OCI-LY7 (cell line): ENCODE measurements around the gene IRF2BP2. TPM values are rescaled to one million over a fixed set of nuclear protein-coding genes. Genes with fewer than 3 reads are reported as not detected.

ENCODE experiments used
- BruUV-seq: library from RNA; stranded (reverse); fragments of 400-500 nt; replicated peaks from 2 replicates; lab custom pipeline; 2021; lab: Mats Ljungman, UMichigan
- CTCF ChIA-PET: fragments of 300-600 bp; sonication (Branson Sonifier 250); formaldehyde crosslinking; loops from one replicate; lab custom pipeline; 2022; ENCODE audit warnings: antibody characterized with exemption; ENCODE audit not compliant: unreplicated experiment; lab: Charles Lee
- POLR2A ChIA-PET: fragments of 300-600 bp; sonication (Branson Sonifier 250); formaldehyde crosslinking; loops from one replicate; lab custom pipeline; 2022; ENCODE audit warnings: antibody characterized with exemption; lab: Charles Lee
- DNase-seq: peaks from one replicate; pipeline ENCODE4 v3.0.0-alpha.2; 2015; ENCODE audit warnings: low spot score
- H2AFZ ChIP-seq: fragments of 200-600 bp; sonication (generic), shearing (Covaris generic); 2 replicates; pipeline ENCODE4 v1.6.1; 2014; ENCODE audit warnings: mild to moderate bottlenecking, antibody characterized with exemption, low read length, moderate library complexity
- H3K27ac ChIP-seq: fragments of 200-600 bp; sonication (generic); 2 replicates; pipeline ENCODE4 v1.5.1; 2014; ENCODE audit warnings: mixed run types, low read depth, mild to moderate bottlenecking, moderate library complexity, low read length, inconsistent platforms; ENCODE audit not compliant: poor library complexity, severe bottlenecking
- H3K36me3 ChIP-seq: fragments of 200-600 bp; sonication (generic); 2 replicates; pipeline ENCODE4 v1.6.1; 2014; ENCODE audit warnings: mild to moderate bottlenecking, antibody characterized with exemption, low read length, moderate library complexity, mixed read lengths; ENCODE audit not compliant: insufficient read depth
- H3K4me1 ChIP-seq: fragments of 200-600 bp; sonication (generic); 2 replicates; pipeline ENCODE4 v1.5.1; 2014; ENCODE audit warnings: mild to moderate bottlenecking, low read length; ENCODE audit not compliant: insufficient read depth, poor library complexity, severe bottlenecking
- H3K4me2 ChIP-seq: fragments of 200-600 bp; sonication (generic); 2 replicates; pipeline ENCODE4 v1.6.1; 2014; ENCODE audit warnings: mild to moderate bottlenecking, low read length
- H3K4me3 ChIP-seq: fragments of 200-600 bp; sonication (generic); 2 replicates; pipeline ENCODE4 v1.5.1; 2014; ENCODE audit warnings: mild to moderate bottlenecking, low read depth, low read length; ENCODE audit not compliant: poor library complexity, severe bottlenecking
- H3K79me2 ChIP-seq: fragments of 200-600 bp; sonication (generic); 2 replicates; pipeline ENCODE4 v1.6.1; 2016; ENCODE audit warnings: low read depth, mild to moderate bottlenecking, low read length, moderate library complexity, mixed read lengths; ENCODE audit not compliant: insufficient read depth
- H3K9me2 ChIP-seq: fragments of 200-600 bp; sonication (generic); 2 replicates; pipeline ENCODE4 v1.6.1; 2016; ENCODE audit warnings: mild to moderate bottlenecking, low read length, mixed read lengths; ENCODE audit not compliant: insufficient read depth
- H3K9me3 ChIP-seq: fragments of 200-600 bp; sonication (generic); 2 replicates; pipeline ENCODE4 v1.6.1; 2014; ENCODE audit warnings: mild to moderate bottlenecking, mixed run types, low read length, mixed read lengths
- H4K20me1 ChIP-seq: fragments of 200-600 bp; sonication (generic); 2 replicates; pipeline ENCODE4 v1.6.1; 2014; ENCODE audit warnings: mild to moderate bottlenecking, antibody characterized with exemption, low read length, moderate library complexity, mixed read lengths; ENCODE audit not compliant: insufficient read depth
- EZH2phosphoT487 ChIP-seq: fragments of 200-600 bp; sonication (generic); IDR thresholded peaks from 2 replicates; pipeline ENCODE4 v1.6.1; 2018; ENCODE audit warnings: low read depth, borderline replicate concordance, mild to moderate bottlenecking, mixed run types, antibody characterized with exemption, low read length, moderate library complexity, mixed read lengths
- intact Hi-C: fragments of 100-400 bp; cut with micrococcal nuclease; formaldehyde crosslinking; loops from one replicate; pipeline ENCODE4 v1.10.0; 2022; ENCODE audit not compliant: unreplicated experiment
- total RNA-seq, 2 experiments: library from RNA; depleted of rRNA in 1 of 2; stranded (reverse); fragments of >200 nt in 1 of 2; shearing (Covaris generic) in 1 of 2; gene quantifications; 2 replicates each; pipeline ENCODE4 v1.2.3, GENCODE V29; 2014 to 2022
- TF ChIP-seq, protein P1 (sequence below): fragments of 200-600 bp; sonication (generic); conservative IDR thresholded peaks from 2 replicates; pipeline ENCODE4 v1.5.1; 2014; ENCODE audit warnings: mild to moderate bottlenecking, antibody characterized with exemption, low read length, moderate library complexity, mixed read lengths

The IRF2BP2 gene
- total RNA-seq, 2 experiments from 2014 or later, result 40.6 to 65.9 TPM

DNA sequence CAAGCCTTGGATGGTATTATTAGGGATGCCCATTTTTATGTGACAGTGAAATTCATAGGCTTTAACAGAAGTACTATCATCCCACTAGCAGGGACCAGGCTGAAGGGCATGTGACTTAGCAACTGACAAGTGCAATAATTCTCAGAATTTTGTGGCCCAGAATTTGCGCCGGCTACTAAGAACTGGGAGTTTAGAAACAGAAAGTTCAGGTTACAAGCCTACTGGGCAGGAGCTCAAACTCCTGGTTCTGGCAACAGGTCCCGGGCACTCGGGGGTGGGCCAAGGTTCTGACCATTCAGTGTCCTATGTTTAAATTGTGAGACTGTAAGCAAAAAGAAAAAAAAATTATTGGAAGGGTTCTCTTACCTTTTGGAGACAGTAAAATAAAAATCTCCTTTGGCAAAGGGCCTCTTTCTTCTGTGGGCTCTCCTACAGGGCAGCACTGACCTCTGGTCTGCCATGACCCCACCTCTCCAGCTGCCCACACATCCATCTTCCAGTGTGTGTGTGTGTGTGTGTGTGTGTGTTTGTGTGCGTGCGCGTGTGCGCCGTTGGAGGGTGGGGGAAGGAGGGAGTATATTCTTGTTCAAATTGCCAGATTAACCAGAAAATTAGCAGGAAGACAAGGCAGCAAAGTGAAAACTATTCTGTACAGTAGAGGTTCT, 26.1 kb downstream of the IRF2BP2 start:
- BruUV-seq, result no TSS peak
- Histone ChIP-seq H3K27ac (no peak overlapping the region), H2AFZ (no peak overlapping the region), H3K9me2 (no peaks in the 10 kb centered on the region), H3K79me2 (no peaks in the 10 kb centered on the region), H3K4me3 (no peak overlapping the region), H3K36me3 (no peaks in the 10 kb centered on the region), H4K20me1 (no peaks in the 10 kb centered on the region), H3K9me3 (no peaks in the 10 kb centered on the region), H3K4me2 (no peak overlapping the region), H3K4me1 (no peaks in the 10 kb centered on the region)
- TF ChIP-seq, protein P1, sequence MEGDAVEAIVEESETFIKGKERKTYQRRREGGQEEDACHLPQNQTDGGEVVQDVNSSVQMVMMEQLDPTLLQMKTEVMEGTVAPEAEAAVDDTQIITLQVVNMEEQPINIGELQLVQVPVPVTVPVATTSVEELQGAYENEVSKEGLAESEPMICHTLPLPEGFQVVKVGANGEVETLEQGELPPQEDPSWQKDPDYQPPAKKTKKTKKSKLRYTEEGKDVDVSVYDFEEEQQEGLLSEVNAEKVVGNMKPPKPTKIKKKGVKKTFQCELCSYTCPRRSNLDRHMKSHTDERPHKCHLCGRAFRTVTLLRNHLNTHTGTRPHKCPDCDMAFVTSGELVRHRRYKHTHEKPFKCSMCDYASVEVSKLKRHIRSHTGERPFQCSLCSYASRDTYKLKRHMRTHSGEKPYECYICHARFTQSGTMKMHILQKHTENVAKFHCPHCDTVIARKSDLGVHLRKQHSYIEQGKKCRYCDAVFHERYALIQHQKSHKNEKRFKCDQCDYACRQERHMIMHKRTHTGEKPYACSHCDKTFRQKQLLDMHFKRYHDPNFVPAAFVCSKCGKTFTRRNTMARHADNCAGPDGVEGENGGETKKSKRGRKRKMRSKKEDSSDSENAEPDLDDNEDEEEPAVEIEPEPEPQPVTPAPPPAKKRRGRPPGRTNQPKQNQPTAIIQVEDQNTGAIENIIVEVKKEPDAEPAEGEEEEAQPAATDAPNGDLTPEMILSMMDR, result no peak
- no peak for TF ChIP-seq EZH2phosphoT487
- ChIA-PET CTCF (no interaction called here), POLR2A (interaction anchor here (1.2 to 1.7 kb wide), 2 partner anchors 105 to 171 kb away, joined by 3 read pairs; no protein-coding TSS in a partner anchor)
- no peak for DNase-seq
- intact Hi-C loops, result no loop called here

DNA sequence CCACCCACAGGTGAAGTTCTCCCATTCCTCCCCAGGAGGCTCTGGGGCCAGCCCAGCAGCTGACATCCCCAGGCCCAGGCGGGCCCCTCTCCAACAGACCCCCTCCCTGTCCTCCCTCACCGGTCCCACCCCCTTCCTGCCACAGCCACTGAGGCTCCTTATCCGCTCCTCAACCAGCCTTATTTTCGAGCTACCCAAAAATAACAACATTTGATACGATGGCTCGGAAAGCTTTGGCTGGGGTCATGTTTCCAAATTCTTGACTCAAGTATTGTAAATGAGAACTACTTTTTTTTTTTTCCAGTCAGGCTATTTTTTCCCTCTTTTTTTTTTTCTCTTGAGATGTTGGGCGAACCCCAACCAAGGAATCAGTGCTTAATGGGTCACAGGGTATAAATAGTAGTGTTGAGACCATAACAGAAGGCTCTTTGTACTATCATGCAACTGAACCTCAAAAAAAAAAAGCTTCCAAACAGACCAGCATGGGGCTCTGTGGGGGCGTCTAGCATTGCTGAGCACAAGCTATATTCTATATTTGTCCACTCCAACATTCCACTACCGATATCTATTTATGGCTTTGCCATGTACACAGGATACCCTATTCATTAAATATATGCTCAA, 27.2 kb downstream of the IRF2BP2 start:
- Histone ChIP-seq H3K36me3 (no peaks in the 10 kb centered on the region), H2AFZ (no peak overlapping the region), H3K4me2 (no peak overlapping the region), H3K79me2 (no peaks in the 10 kb centered on the region), H3K9me3 (no peaks in the 10 kb centered on the region), H3K4me3 (no peak overlapping the region), H3K9me2 (no peaks in the 10 kb centered on the region), H4K20me1 (no peaks in the 10 kb centered on the region), H3K4me1 (no peaks in the 10 kb centered on the region), H3K27ac (no peak overlapping the region)
- TF ChIP-seq, protein P1, result no peak
- TF ChIP-seq EZH2phosphoT487, result no peak
- BruUV-seq, result no TSS peak
- no peak for DNase-seq
- intact Hi-C loops, result no loop called here
- POLR2A ChIA-PET, result interaction anchor here (0.7 to 0.8 kb wide), 7 partner anchors 23 to 1127 kb away, joined by 3 to 8 read pairs (median 3); no protein-coding TSS in a partner anchor
- CTCF ChIA-PET, result interaction anchor here (0.6 kb wide), 2 partner anchors 64 to 1190 kb away, joined by 9 to 10 read pairs; no protein-coding TSS in a partner anchor

DNA sequence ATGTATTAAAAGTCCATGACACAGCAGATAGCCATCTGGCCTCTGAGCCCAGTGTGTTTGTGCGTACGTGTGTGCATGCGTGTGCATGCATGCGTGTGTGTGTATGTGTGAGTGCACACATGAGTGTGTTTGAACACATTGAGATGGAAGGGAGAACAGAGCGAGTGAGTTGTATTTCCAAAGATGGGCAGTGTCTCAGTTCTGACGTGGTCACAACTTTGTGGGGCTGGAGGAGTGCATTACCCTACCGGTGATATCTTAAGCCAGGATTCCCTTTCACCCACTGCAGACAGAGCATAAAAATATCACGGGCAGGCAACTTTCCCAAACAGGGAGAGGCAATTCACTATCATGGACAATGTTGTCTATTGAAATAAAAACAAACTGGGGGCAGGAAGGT, 27.8 kb downstream of the IRF2BP2 start:
- Histone ChIP-seq H3K79me2 (no peaks in the 10 kb centered on the region), H2AFZ (no peak overlapping the region), H3K36me3 (no peaks in the 10 kb centered on the region), H3K4me1 (no peaks in the 10 kb centered on the region), H3K4me2 (no peak overlapping the region), H3K9me3 (no peaks in the 10 kb centered on the region), H3K27ac (no peak overlapping the region), H3K4me3 (no peak overlapping the region), H4K20me1 (no peaks in the 10 kb centered on the region), H3K9me2 (no peaks in the 10 kb centered on the region)
- ChIA-PET CTCF (no interaction called here), POLR2A (interaction anchor here (0.7 to 0.8 kb wide), 6 partner anchors 22 to 1128 kb away, joined by 3 to 8 read pairs (median 3); no protein-coding TSS in a partner anchor)
- intact Hi-C loops, result no loop called here
- TF ChIP-seq, protein P1, result no peak
- TF ChIP-seq EZH2phosphoT487, result no peak
- DNase-seq, result no peak
- BruUV-seq, result no TSS peak
